ENCODE measurements around the gene MRPL24.
A peak's percentile ranks its signal among the peaks of the same experiment; 100 is the strongest.
"Not testable (repeated sequence)": the region's sequence is repeated elsewhere in the genome, so short reads cannot be mapped to it uniquely, and the experiment has no call there.

Gene MRPL24

DNA sequence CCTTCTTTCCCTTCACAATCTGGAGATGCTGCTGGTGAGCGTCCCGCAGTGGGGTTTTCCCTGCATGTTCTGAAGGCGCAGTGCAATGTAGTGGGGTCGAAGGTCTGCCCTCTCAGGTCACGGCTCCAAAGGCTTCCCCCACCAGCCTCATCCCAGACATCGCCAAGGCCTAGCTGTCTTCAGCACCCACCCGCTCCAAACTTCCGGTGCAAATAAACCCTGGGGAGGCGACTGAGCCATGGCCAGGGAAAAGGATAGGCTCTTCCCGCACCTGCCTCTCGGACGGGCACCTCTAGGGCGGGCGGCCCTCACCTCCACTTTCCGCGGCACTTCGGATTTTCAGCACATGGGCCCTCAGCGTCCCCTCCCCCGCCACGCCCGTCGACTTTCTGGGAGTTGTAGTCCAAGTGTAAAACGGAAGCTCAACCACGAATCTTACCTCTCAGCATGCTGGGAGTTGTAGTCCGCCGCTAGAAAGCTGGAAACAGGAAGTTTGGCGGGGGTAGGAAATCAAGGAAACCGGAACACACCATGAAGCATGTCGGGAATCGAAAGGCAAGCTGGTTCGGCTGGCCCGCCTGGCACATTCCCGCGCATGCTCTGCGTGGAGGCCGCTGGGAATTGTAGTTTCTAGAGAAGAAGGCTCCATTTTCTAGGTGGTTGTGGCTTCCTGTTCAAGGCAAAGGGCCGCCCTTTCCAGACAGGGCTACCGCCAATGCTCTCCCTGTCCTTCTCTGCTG, at the start of gene MRPL24:
Gene MRPL24 (minus strand): TSS at position 348 of the 740 bp plus-strand sequence. CDS start 2,384 bp downstream, outside the sequence.
- DNase-seq (ENCODE audit: low read depth): peak; percentile 94

DNA sequence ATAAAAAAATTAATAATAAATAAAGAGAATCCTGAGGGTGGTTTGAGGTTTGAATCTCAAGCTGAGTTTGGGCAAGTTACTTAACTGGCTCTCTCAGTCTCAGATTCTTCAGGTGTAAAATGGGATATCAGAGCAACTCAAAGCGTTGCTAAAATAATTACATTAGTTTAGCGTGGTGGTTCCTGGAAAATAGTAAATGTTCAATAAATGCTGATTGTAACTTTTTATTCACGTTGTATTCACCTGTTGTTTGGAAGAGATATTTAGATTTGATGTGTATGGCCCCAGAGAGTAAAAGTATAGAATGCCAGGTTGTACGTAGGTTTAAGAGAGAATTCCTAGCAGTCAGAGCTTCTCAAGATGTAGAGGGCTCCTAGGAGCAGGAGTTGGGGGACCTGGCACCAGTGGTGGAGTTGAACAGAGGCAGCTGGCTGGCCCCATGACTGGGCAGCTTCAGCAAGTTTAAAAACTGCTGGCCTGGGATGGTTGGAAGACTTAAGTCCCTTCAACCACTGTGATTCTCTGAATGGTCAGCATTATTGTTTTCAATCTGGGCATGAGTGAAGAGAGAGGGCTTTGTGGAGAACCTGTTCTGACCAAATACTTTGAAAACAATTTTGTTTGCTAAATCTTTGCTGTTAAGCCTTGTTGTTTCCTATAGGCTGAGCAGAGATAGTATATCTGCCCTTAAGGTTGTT, 48.9 kb upstream of the MRPL24 start:
- DNase-seq (ENCODE audit: low read depth): no peak

DNA sequence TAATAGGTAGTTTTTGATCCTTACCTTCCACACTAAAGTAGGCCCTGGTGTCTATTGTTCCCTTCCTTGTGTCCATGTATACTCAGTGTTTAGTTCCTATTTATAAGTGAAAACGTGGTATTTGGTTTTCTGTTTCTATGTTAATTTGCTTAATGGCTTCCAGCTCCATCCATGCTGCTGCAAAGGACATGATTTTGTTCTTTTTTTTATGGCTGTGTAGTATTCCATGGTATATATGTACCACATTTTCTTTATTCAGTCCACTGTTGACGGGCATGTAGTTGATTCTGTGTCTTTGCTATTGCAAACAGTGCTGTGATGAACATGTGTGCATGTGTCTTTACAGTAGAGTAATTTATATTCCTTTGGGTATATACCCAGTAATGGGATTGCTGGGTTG, 47.2 kb upstream of the MRPL24 start:
- no peak for DNase-seq (ENCODE audit: low read depth)

DNA sequence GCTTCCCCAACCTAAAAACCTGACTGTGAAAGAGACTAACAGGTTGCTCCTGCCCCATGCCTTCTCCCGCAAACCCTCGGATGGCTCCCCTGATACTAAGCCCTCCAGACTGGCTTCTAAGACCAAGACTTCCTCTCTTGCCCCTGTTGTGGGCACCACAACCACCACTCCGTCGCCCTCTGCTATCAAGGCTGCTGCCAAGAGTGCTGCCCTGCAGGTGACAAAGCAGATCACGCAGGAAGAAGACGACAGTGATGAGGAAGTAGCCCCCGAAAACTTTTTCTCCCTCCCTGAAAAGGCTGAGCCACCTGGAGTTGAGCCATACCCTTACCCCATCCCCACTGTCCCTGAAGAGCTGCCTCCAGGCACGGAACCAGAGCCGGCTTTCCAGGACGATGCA, 45.8 kb upstream of the MRPL24 start:
- DNase-seq (ENCODE audit: low read depth): no peak

DNA sequence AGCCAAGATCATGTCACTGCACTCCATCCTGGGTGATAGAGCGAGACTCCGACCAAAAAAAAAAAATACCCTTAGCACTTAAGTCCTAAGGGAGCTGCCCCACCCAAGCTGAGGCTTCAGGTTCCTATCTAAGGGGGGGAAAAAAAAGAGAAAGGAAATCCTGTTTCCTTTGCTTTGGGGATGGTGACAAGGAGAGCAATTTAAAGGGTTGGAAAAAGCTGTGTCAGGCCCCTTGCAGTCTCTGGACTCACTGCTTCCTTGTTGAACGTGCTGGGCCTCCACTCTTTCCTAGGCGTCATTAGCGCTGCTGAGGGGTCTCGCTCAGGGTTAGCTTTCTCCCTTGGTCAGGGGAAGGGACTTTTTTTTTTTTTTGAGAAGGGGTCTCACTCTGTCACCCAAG, 44.6 kb upstream of the MRPL24 start:
- DNase-seq (ENCODE audit: low read depth): no peak

DNA sequence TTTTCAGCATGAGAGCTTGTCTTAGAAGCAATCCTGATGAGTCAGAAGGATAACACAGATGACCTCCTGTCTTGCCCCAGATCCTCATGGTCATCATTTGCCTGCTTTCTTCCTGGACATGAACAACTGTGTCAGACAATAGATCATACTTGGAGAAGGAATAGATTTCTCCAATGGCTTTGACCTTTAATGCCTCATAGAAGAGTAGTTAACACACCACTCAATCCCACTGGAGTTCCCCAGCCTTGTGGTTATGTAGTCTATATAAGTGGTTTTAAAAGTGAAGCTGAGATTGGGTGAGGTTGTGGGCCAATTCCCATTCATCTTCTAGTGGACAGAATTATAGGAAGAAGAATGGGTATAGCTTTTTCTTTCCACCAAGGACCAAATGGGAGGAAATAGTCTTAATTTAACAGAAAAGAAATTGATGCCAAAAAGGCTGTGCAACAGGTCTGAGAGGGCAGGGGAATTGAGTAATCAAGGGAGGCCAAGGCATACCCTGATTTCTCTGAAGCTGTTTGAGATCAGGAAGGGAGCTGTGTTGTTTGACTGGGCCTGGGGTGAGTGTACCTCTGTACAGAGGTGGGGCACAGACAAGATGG, 40.8 kb upstream of the MRPL24 start:
- no peak for DNase-seq (ENCODE audit: low read depth)

DNA sequence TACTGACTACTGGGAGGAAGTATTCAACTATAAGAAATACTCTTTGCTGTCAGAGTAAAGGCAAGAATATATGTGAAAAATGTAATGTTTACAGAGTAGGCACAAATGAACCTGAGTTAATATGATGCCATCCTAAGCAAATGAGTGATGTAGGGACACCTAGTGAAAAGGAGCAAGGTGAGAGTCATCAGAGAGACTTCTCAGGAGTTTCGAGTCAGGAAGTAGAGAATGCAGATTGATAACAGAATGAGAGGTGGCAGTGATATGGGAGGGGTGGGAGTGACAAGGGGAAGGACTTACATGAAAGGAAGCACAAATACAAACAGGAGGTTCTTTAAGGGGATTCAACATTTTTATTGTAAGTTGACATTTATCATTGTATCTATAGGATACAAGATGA, 36.7 kb upstream of the MRPL24 start:
- DNase-seq (ENCODE audit: low read depth): no peak

DNA sequence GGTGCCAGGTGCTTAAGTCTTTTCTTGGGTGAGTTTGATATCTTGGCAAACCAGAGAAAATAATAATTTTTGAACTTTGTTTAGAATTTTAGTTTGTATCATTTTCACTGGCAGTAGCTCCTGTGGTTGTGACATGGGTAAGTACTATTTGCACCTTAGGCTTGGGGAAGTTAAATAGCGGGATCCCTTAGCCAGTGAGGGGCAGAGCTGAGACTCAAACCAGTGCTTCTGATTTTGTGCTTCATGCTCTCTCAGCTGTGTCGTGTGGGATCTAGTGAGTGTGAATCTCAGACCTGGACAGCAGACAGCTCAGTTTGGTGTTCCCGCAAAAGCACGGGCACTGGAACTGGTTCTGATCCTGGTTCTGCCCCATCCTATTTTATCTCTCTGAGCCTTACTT, 36.1 kb upstream of the MRPL24 start:
- DNase-seq (ENCODE audit: low read depth): no peak

DNA sequence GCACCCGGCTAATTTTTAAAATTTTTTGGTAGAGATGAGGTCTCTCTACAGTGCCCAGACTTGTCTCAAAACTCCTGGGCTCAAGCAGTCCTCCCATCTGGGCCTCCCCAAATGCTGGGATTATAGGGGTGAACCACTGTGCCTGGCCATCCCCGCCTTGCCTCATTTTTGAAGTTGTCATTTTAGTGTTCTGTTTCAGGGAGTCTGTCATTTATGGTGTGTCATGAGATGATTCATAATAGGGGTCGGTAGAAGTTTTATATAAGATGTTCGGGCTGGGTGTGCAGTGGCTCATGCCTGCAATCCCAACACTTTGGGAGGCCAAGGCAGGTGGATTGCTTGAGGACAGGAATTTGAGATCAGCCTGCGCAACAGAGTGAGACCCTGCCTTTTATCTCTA, 34.9 kb upstream of the MRPL24 start:
- no peak for DNase-seq (ENCODE audit: low read depth)

DNA sequence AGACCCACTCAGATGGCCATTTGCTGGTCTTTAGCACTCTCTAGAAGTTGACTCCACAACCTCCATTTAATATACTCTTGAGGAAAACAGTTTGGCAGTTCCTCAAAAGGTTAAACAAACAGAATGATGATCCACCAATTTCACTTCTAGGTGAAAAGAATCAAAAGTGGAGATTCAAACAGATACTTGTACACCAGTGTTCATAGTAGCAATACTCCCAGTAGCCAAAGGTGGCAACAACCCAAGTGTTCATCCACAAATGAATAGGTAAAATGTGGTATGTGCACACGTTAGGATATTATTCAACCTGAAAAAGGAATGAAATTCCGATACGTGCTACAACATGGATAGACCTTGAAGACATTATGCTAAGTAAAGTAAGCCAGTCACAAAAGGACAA, 32.7 kb upstream of the MRPL24 start:
- no peak for DNase-seq (ENCODE audit: low read depth)

DNA sequence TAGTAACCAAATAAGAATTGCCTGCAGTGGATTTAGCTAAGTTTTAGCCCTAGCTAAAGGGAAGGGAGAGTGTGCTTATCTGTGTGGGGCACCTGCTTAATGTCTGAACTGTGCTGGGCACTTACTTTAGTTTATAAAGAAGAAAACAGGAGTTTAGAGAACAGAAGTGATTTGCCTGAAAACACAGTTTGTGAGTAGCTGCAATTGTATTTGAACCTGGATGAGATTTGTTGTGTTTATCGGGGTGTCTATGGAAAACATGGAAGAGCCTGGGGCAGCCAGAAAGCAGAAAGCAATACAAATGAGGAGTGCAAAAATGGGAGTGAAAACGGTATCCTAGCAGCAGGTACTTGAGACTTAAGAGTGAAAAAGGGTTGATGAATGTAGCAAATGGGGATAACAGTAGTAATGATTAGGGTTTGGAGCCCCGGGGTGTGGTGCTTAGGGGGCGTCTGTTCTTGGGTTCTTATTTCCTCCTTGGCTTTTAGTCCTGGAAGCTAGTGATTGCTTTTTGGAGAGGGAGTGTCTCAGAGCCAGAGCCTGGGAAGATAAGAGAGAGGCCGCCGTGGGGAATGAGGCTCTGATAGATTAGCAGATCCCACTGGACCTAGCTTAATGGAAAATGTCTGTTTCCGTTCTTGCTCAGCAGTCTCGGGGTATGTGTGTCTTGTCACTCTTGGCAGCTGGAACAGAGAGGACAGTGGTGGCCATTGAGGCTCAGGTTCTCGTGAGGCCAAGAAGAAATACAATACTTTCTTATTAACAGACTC, 32.0 kb upstream of the MRPL24 start:
- DNase-seq (ENCODE audit: low read depth): no peak

DNA sequence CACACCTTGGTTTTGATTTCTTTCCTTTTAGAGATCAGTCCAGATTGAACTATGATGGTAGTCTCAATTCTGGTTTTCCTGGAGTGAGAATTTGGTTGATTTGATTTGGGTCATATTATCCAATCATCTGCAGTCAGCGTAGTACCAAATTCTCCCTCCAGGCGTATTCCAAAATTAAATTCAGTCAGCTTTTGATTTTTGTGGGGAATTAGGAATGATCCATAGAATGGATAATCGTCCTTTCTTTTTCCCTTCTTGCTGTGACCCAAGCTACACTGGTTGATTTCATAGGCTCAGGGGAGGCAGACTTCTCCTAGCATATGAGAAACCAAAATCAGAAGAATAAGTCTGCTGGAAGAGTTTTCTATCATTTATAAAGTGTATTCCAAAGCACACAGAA, 31.3 kb upstream of the MRPL24 start:
- no peak for DNase-seq (ENCODE audit: low read depth)

DNA sequence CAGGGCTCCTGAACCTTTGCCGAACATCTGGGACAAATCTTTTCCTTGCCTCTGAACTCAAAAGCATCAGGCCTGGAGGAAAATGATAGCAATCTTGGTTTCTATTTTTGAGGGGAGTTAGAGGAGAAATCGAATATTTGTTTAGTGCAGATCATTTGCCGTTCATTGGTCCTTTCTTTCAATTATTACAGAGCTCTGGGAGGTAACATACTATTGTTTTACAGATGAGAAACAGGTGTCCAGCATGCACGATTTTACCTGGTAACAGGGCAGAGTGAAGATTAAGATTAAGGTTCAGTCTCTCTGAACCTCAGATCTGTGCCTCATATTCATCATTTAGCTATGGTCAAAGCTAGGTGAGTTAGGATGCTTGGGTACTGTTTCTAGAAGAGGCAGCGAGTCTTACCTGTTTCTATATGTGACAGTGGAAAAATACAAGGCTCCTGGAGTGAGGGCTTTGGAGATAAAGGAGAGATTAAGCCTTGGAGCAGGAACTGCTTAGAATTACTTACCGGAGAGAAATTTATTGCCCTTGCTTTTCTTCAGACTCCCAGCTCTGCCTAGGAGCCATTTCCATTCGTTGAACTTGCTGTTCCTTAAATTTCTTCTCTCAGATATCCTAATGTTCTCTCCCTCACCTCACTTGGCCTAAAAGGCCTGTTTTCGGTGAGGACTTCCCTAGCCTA, 27.9 kb upstream of the MRPL24 start:
- no peak for DNase-seq (ENCODE audit: low read depth)

DNA sequence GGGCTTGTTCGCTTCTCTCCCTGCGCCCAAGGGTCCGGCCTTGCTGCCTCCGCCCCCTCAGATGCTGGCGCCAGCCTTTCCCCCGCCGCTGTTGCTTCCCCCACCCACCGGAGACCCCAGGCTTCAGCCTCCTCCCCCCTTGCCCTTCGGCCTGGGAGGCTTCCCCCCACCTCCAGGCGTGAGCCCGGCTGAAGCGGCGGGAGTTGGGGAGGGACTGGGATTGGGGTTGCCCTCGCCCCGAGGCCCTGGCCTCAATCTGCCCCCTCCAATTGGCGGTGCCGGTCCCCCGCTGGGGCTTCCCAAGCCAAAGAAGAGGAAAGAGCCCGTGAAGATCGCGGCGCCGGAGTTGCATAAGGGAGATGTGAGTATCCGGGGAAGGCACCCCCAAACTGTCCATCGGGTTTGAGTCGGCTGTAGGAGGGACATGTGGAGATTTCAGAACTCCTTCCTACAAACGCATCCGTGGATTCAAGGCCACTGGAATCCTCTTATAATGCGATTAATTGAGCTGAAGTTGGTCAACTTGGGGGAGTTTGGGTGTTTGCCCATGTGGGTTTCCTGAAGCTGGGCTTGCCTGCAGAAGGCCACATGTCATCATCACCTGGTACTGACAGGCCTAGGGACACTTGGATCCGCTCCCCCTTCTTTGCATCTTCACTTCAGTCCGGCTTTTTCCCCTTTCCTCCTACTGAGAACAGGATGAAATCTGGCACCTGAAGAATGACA, 27.2 kb upstream of the MRPL24 start:
- no peak for DNase-seq (ENCODE audit: low read depth)

DNA sequence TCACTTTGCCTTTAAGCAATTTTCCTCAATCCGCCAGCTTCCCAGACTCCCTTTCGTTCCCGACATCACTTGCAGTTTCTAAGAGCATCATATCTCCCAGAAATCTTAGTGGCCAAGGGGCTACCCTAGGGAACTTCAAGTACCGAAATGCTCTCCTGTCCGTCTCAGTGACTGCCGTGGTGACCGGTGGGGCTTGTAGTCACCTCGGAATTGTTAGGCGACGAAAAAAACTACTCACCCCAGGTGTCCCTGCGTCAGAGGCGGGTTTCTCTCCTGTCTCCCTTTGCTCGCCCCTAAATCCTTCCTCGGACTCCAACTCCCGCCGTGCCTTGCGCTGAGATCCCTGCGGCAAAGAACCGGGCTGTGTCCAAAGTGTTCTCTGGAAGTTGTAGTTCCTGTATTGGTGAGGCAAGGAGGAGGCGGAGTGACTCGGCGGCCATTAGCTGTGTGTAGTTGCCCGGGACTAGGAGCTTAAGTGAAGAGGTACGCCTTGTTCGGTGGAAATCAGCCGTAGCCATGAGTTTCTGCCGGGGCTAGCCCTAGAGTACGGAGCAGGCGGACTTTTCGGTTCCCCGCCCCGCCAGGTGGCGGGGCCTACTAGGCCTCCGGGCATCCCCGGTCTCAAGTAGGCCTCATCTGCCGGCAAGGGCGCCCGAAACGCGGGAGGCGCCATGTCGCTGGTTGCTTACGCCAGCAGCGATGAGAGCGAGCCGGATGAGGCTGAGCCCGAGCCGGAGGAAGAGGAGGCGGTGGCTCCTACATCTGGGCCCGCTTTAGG, 26.4 kb upstream of the MRPL24 start, which contains the start of gene PRCC:
Gene PRCC (plus strand): TSS at position 435 of the 778 bp plus-strand sequence. CDS start 237 bp downstream, at position 672.
- DNase-seq (ENCODE audit: low read depth): peak; percentile 95

DNA sequence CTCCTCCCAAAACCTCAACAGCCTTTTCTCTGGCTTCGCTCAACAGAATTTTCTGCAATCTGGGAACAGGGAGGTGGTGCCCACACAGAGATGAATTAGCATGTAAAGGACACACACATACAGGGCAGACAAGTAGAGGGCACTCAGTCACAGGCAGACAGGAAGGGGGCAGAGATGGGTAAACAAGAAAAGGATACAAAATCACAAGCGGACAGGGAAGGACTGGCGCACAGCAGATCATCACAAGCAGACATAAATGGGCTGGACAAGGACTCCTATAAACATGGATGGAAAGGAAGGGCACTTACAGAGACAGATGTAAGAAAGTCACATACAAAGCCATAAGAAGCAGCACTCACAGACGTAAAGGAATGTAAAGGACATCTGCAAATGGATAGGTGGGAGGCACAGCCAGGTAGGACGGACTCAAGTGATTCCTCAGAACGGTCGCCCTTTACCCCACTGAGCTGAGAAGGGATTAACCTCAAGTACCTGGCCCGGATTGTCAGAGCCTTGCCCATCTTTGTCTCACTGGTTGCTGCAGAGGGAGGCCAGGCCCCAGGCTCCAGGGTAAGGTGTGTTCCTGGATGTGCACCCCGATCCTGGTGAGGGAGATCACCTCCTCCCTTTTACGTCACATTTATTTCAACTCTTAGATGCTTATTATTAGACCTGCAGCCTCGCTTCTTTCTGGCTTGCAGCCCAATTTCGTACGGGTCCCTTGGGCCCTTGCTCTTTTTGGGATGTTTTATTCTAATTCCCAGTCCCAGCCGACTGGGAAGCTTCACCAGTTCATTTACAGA, 25.6 kb upstream of the MRPL24 start:
- DNase-seq (ENCODE audit: low read depth): no peak

DNA sequence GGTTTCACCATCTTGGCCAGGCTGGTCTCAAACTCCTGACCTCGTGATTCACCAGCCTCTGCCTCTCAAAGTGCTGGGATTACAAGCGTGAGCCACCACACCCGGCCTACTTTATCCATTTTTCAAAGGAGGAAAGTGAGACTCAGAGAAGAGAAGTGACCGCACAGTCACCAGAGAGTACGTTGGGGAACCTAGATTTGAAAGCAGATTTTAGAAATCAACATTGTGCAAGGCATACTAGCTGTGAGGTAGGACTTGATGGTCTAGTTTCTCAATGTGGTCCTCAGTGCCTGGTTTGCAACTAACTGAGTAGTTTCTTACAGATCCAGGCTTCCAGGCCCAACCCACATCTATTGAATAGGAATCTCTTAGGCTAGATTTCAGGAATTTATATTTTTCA, 24.8 kb upstream of the MRPL24 start:
- DNase-seq (ENCODE audit: low read depth): no peak

DNA sequence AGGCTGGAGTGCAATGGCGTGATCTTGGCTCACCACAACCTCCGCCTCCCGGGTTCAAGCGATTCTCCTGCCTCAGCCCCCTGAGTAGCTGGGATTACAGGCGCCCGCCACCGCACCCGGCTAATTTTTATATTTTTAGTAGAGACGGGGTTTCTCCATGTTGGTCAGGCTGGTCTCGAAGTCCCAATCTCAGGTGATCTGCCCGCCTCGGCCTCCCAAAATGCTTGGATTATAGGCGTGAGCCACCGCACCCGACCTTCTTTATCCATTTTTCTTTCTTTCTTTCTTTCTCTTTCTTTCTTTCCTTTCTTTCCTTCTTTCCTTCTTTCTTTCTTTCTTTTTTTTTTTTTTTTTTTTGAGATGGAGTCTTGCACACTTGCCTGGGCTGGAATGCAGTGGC, 24.2 kb upstream of the MRPL24 start:
- not testable (repeated sequence) for DNase-seq (ENCODE audit: low read depth)

DNA sequence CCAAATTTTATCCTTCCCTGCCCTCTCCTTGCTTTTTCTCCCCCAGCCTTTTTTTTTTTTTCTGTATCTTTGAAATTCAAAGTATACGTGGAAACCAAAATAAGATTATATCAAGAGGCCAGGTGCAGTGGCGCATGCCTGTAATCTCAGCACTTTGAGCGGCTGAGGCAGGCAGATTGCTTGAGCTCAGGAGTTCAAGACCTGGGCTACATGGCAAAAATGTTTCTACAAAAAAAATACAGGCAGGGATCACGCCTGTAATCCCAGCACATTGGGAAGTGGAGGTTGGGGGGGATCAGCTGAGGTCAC, 19.9 kb upstream of the MRPL24 start:
- DNase-seq (ENCODE audit: low read depth): no peak

Measured in activated T-helper 1 cell treated with Interleukin-2 at 50 U/mL for 16 hours (primary cell).